ENCODE results near the gene KCND2.

The KCND2 gene

GRCh38 chr7:120480472-120480871, 207.5 kb downstream of the KCND2 start:
- in situ Hi-C loops (cut with HindIII; ENCODE audit: low sequenced_read_pairs): no loop called here

GRCh38 chr7:120480930-120481329, 208.0 kb downstream of the KCND2 start:
- in situ Hi-C loops (cut with HindIII; ENCODE audit: low sequenced_read_pairs): no loop called here

DNA sequence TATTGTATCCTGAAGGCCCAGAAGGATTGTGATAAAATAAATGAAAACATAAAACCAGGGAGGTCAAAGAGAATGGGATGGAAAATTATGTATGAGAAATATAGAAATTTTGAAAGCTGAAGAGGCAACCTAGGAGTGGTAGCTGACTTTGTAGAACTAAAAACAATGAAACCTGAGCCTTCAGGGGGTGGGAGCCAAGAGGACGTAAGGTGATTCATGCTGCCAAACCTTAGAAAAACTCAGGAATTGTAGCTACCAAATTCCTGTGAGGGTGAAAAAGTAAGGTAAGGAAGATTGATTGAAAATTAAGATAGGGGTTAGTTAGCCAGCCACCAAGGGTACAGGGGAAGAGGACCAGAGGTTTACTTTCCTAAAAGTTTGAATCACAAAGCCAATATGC, 213.2 kb downstream of the KCND2 start:
- in situ Hi-C loops (cut with HindIII; ENCODE audit: low sequenced_read_pairs): no loop called here

GRCh38 chr7:120502132-120502531, 229.2 kb downstream of the KCND2 start:
- in situ Hi-C loops (cut with HindIII; ENCODE audit: low sequenced_read_pairs): no loop called here

DNA sequence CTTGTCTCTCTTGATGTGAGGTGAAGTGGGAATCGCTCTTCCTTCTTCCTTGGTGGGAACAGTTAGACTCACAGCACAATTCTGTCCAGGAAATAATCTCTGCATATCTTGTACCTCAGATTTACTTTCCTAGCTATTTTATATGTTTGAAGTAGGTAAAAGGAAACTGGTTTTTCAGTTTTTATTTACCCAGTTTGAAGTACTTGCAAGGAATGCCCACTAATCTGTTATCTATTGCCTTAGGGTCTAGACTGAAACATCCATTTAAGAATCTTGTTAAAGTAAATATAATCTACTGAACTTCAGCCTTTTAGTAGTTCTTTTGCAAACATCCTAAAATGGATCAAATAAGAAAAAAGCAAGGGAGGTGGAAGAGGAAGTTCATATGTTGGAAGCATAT, 229.8 kb downstream of the KCND2 start:
- in situ Hi-C loops (cut with HindIII; ENCODE audit: low sequenced_read_pairs): no loop called here

- in situ Hi-C loops (cut with HindIII; ENCODE audit: low sequenced_read_pairs): no loop called here
Measured at GRCh38 chr7:120504386-120504785, 231.4 kb downstream of the KCND2 start.

GRCh38 chr7:120505770-120506169, 232.8 kb downstream of the KCND2 start:
- in situ Hi-C loops (cut with HindIII; ENCODE audit: low sequenced_read_pairs): no loop called here

DNA sequence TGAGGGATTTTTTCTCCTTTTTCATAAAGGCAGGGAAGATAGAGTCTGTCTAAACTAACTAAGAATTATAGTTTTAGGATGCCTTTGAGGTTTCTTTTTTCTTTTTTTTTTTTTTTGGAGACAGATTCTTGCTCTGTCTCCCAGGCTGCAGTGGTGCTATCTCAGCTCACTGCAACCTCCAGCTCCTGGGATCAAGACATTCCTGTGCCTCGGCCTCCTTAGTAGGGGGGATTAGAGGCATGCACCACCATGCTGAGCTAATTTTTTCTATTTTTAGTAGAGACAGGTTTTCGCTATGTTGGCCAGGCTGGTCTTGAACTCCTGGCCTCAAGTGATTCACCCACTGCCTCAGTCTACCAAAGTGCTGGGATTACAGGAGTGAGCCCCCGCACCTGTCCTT, 239.7 kb downstream of the KCND2 start:
- in situ Hi-C loops (cut with HindIII; ENCODE audit: low sequenced_read_pairs): no loop called here

- in situ Hi-C loops (cut with HindIII; ENCODE audit: low sequenced_read_pairs): no loop called here
Measured at GRCh38 chr7:120519224-120519623, 246.2 kb downstream of the KCND2 start.

- in situ Hi-C loops (cut with HindIII; ENCODE audit: low sequenced_read_pairs): no loop called here
Measured at GRCh38 chr7:120521761-120522737, 249.1 kb downstream of the KCND2 start.

- in situ Hi-C loops (cut with HindIII; ENCODE audit: low sequenced_read_pairs): no loop called here
Measured at GRCh38 chr7:120523985-120524384, 251.0 kb downstream of the KCND2 start.

DNA sequence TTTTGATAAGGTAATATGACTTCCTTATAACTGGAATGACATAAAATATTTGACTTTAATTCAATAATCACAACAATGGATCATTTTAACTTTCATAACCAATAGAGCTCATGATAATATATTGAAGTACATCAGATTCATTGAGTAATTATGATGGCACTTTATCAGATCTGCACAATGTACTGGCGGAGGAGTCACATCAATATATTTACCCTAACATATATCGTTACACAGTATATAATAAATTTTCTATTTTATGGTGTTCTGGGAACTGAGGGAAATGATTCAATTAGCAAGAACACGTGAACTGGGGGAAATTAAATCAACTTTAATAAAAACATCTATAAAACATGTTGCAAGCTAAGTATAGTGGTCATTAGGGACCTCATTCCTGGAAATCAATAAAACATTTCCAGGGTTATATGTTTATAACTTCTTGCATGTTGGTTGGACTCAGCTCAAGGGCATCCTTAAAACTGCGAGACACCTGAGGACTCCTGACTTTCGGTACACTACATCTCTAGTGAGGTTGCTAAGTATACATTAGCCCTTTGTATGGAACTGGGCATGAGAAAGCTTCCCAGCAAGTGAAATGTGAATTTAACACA, 254.0 kb downstream of the KCND2 start:
- in situ Hi-C loops (cut with HindIII; ENCODE audit: low sequenced_read_pairs): no loop called here

DNA sequence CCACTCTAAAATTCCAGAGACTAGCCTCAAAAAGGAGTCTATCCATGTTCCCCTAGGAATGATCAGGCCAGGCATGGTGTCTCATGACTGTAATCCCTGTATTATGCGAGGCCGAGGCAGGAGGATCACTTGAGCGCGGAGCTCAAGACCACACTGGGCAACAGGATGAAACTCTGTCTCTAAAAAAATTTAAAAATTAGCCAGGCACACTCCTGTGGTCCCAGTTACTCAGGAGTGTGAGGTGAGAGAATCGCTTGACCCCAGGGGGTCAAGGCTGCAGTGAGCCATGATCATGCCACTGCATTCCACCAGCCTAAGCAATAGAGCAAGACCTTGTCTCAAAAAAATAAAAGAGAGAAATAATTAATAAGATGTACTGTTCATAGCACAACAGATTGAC, 256.8 kb downstream of the KCND2 start:
- in situ Hi-C loops (cut with HindIII; ENCODE audit: low sequenced_read_pairs): no loop called here

- in situ Hi-C loops (cut with HindIII; ENCODE audit: low sequenced_read_pairs): no loop called here
Measured at GRCh38 chr7:120538335-120538734, 265.4 kb downstream of the KCND2 start.

- in situ Hi-C loops (cut with HindIII; ENCODE audit: low sequenced_read_pairs): no loop called here
Measured at GRCh38 chr7:120539321-120539720, 266.3 kb downstream of the KCND2 start.

- in situ Hi-C loops (cut with HindIII; ENCODE audit: low sequenced_read_pairs): no loop called here
Measured at GRCh38 chr7:120547605-120548004, 274.6 kb downstream of the KCND2 start.

GRCh38 chr7:120550494-120551048, 277.6 kb downstream of the KCND2 start:
- in situ Hi-C loops (cut with HindIII; ENCODE audit: low sequenced_read_pairs): no loop called here

GRCh38 chr7:120553491-120553890, 280.5 kb downstream of the KCND2 start:
- in situ Hi-C loops (cut with HindIII; ENCODE audit: low sequenced_read_pairs): no loop called here

- in situ Hi-C loops (cut with HindIII; ENCODE audit: low sequenced_read_pairs): no loop called here
Measured at GRCh38 chr7:120554960-120555571, 282.1 kb downstream of the KCND2 start.

DNA sequence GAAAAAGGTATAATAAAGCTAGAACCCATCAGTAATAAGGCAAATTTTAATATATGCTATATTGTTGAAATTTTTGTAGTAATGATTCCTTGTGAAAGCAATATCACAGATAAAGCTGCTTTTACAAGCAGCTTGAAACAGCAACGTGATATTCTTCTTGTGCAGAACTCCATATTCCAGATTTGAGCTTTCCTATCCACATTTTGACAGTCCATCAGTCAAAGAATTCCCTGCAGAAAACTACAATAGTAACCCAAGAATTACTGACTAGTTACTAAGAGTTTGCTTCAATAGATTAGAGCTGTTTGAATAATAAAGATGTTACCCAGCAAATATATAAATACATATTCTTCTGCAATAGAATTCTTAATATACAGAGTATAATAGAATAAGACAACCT, 291.2 kb downstream of the KCND2 start:
- in situ Hi-C loops (cut with HindIII; ENCODE audit: low sequenced_read_pairs): no loop called here

- in situ Hi-C loops (cut with HindIII; ENCODE audit: low sequenced_read_pairs): no loop called here
Measured at GRCh38 chr7:120567204-120567603, 294.2 kb downstream of the KCND2 start.
